Prostate gland (tissue), 2 donors: ENCODE data around the gene WNT2. TPM values are rescaled to one million over a fixed set of nuclear protein-coding genes. Genes with fewer than 3 reads are reported as not detected.

Source experiments
- DNase-seq: peaks from one replicate; pipeline ENCODE4 v3.0.0-alpha.2; 2019; ENCODE audit warnings: low spot score
- H3K27ac ChIP-seq, 2 donors: fragments of 200-600 bp; sonication (generic); 2 replicates each; pipeline ENCODE4 v1.5.1; 2017 to 2019
- H3K27me3 ChIP-seq: fragments of 200-600 bp; sonication (generic); replicated peaks from 2 replicates; pipeline ENCODE4 v1.5.1; 2019; ENCODE audit not compliant: insufficient read depth
- H3K36me3 ChIP-seq, 2 donors: fragments of 200-600 bp; sonication (generic); 1 replicate in 1 of 2; 2 replicates in 1 of 2; pipeline versions ENCODE4 v1.5.1 to v1.8.1; 2017 to 2019
- H3K4me1 ChIP-seq: fragments of 200-600 bp; sonication (generic); replicated peaks from 2 replicates; pipeline ENCODE4 v1.5.1; 2019
- H3K4me3 ChIP-seq, 2 donors: fragments of 200-600 bp; sonication (generic); 2 replicates each; pipeline ENCODE4 v1.5.1; 2017 to 2019
- H3K9me3 ChIP-seq: fragments of 200-600 bp; sonication (generic); 2 replicates; pipeline ENCODE4 v1.5.1; 2017
- CTCF ChIP-seq, 4 experiments: fragments of 200-600 bp in 2 of 4; fragments of 450-650 bp in 2 of 4; sonication (generic) in 2 of 4; IDR thresholded peaks; 1 replicate in 3 of 4; 2 replicates in 1 of 4; pipeline ENCODE4 v1.5.1; 2016 to 2019; ENCODE audit warnings: antibody characterized with exemption in 4 of 4, mild to moderate bottlenecking in 2 of 4, moderate library complexity in 2 of 4
- POLR2A ChIP-seq: fragments of 450-650 bp; IDR thresholded peaks from one replicate; pipeline ENCODE4 v1.6.1; 2016; ENCODE audit warnings: antibody characterized with exemption, mild to moderate bottlenecking
- POLR2AphosphoS5 ChIP-seq: sonication (generic); formaldehyde crosslinking; IDR thresholded peaks from one replicate; pipeline ENCODE4 v1.6.1; 2017; ENCODE audit warnings: antibody characterized with exemption
- WGBS: methylation state at CpG from one replicate; pipeline ENCODE4 v1.1.5; 2018; 5-methylcytosine and 5-hydroxymethylcytosine counted together
- intact Hi-C: fragments of 100-400 bp; cut with DNase I; formaldehyde crosslinking; loops from one replicate; pipeline ENCODE4 v1.14.2; 2022
- small RNA-seq, 2 donors: library from RNA; depleted of rRNA; stranded (forward); fragments of <200 nt; gene quantifications; one replicate each; pipeline ENCODE3, GENCODE V24; 2016
- total RNA-seq, 2 donors: library from RNA; depleted of rRNA; stranded (reverse); fragments of >200 nt; gene quantifications; one replicate each; pipeline ENCODE4 v1.1.0, GENCODE V29; 2016

Gene WNT2
- total RNA-seq, 2 donors from 2014 or later = 1.1 to 2.3 TPM

DNA sequence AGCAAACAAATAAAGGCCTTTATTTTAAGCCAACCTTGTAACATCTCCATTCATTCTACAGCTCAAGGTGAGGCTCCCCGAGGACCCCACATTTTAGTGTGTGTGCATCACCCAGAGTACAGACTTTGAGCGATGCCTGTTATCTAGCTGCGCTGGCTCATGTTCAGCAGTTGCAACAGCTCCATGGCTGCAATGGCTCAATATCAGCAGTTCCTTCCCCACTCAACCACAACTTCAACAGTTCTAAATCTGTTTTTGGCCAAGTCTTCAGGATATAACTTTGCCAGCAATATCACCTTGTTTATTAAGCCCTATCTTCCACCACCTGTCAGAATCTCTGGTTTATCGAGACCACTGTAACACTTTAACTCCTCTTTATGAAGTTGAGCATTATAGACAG, 95.8 kb downstream of the WNT2 start:
- no peak overlapping the region for H3K4me3 ChIP-seq
- TF ChIP-seq CTCF (IDR thresholded peaks at IDR 0.05) = no peak
- TF ChIP-seq POLR2AphosphoS5 = no peak
- no peak for TF ChIP-seq POLR2A
- no peaks in the 10 kb centered on the region for H3K27me3 ChIP-seq
- 81% methylated on average over 4 of the region's 4 CpGs for WGBS
- DNase-seq = no peak
- H3K36me3 ChIP-seq = no peaks in the 10 kb centered on the region
- intact Hi-C loops = no loop called here
- H3K9me3 ChIP-seq = no peaks in the 10 kb centered on the region
- no peaks in the 10 kb centered on the region for H3K4me1 ChIP-seq
- no peak overlapping the region for H3K27ac ChIP-seq

GRCh38 chr7:117225536-117225935, 97.3 kb downstream of the WNT2 start:
- WGBS = 93% methylated on average over 6 of the region's 6 CpGs
- Histone ChIP-seq H3K36me3 (no peaks in the 10 kb centered on the region), H3K4me3 (no peak overlapping the region), H3K9me3 (no peaks in the 10 kb centered on the region), H3K27ac (no peak overlapping the region), H3K4me1 (no peaks in the 10 kb centered on the region), H3K27me3 (no peaks in the 10 kb centered on the region)
- TF ChIP-seq POLR2AphosphoS5 (no peak), CTCF (IDR thresholded peaks at IDR 0.05) (no peak), POLR2A (no peak)
- DNase-seq = no peak
- intact Hi-C loops = no loop called here

Small RNAs within 50 kb of the gene (small RNA-seq; reads per million reads assigned to genes)
- 0 reads per million in 2 donors for gene MTCYBP6

Other genes with a start within 250 kb of the WNT2 start
- gene ASZ1, start 104.4 kb upstream of the WNT2 start, total RNA-seq = 1 to 10 TPM in 1 of 2 donors, not detected in 1; 6.1 TPM
- 1 to 10 TPM; 2.9 to 5.6 TPM for gene CFTR, start 157.0 kb upstream of the WNT2 start, total RNA-seq